Measurements from ENCODE around the gene CENPP.

CENPP gene

GRCh38 chr9:92425474-92425873, 99.7 kb downstream of the CENPP start:
- no peak for DNase-seq (ENCODE audit: low read depth in 2 of 2)

DNA sequence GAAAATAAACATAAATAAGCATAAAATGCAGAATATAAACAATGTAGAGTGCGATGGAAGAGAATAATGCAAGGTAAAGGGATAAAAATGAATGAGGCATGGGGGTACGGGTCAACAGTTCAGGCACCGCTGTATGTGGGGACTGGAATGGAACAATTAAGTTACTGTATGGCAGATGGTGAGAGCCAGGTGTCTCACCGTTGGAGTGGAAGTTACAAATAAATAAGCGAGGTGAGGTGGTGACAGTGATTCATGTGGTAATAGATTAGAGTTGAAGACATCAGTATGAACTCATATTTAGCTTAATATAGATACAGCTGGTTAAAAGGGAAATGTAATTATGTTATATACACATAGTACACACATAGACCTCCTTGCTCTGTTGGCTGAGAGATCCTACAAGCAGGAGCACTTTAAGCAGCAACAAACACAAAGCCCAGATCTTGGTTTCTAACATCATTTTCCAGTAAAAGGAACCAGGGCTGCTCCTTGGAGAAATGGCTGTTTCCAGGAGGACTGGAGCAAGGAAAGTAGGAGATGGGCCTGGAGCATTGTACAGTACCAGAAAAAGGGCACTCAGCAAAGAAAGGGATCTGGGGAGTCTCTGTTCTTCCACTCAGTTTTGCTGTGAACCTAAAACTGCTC, 100.9 kb downstream of the CENPP start:
- DNase-seq (ENCODE audit: low read depth in 2 of 2) = no peak

DNA sequence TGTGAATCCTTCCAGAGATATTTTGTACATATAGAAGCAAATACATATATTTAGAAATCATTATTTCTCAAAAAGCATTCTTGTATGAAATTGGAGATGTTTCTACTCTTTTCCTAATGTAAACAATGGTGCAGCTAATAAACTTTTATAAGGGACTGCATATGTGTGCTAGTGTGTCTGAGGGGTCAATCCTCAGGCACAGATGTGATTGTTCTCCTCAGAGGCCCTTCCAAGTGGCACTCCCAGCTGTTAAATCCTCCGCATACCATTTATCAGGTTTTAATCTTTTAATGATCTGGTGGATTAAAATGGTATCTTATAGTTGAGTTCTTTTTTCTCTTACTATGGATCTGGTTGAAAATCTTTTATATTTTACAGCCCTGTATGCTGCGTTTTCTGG, 104.1 kb downstream of the CENPP start:
- DNase-seq (ENCODE audit: low read depth in 2 of 2) = no peak

DNA sequence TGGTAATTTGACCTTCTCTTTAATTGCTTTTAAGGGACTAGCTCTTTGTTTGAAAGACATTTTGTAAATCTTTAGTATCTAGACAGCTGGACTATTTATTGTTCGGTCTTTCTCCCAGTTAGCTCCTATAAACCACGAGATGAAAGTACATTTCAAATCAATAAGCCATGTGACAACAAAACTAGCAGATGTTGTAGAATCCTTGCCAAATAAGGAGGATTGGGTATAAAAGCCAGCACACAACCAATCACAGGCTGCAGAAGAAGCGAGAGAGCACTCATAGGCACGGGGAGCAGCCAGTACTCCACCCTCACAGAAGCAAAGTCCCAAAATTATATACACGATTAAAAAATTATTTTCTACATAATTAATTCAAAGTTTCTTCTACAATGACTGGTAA, 106.6 kb downstream of the CENPP start:
- no peak for DNase-seq (ENCODE audit: low read depth in 2 of 2)

DNA sequence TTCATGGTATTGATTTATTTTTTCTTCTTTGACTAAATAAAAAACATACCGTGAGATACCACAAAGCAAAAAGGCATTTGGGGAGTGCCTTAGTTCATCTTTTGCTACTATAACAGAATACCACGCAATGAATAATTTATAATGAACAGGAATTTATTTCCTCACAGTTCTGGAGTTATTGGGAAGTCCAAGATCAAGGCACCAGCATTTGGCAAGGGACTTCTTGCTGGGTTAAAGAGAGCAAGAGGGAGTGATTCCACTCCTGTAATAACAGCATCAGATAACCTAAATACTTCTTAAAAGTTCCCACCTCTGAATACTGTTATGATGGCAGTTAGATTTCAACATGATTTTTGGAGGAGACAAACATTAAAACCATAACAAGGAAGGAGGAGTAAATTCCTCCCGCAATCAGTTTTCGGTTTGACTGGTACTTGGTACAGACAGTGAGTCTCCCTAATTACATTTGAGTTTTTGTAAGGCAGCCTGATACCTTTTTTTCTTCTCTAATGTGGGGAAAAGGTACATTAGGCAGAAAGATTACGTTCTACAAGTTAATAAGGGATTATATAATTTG, 107.3 kb downstream of the CENPP start:
- DNase-seq (ENCODE audit: low read depth in 2 of 2) = no peak

GRCh38 chr9:92435263-92435662, 109.5 kb downstream of the CENPP start:
- no peak for DNase-seq (ENCODE audit: low read depth in 2 of 2)

DNA sequence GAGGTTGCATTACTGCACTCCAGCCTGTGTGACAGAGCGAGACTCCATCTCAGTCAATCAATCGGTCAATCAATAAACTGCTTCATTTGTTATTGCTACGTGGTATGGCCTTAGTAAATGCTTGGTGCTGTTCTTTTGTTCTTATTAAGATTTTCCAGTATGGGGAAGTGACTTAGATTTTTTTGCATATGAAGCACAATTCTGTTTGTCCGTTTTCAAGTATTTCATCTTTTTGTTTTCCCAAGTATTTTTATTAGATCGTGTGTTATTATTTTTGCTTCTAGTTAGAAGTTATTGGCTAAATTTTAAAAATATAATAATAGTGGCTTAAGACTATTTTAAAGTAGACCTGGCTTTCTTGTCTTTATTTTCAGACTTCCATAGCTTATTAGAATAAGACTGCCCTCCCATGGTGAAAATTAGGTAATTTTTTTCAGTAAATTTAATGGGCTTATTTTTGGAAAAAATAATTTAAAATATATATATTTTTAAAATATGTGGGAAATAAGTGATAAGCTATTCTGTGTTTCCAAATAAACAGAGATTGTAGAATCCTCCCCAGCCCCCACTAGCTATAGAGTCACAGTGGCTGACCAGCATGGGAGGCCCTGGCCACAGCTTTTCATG, 113.3 kb downstream of the CENPP start:
- no peak for DNase-seq (ENCODE audit: low read depth in 2 of 2)

- no peak for DNase-seq (ENCODE audit: low read depth in 2 of 2)
Observed at GRCh38 chr9:92439921-92440750, 114.4 kb downstream of the CENPP start.

- DNase-seq (ENCODE audit: low read depth in 2 of 2) = no peak
Observed at GRCh38 chr9:92440751-92441046, 114.9 kb downstream of the CENPP start.

DNA sequence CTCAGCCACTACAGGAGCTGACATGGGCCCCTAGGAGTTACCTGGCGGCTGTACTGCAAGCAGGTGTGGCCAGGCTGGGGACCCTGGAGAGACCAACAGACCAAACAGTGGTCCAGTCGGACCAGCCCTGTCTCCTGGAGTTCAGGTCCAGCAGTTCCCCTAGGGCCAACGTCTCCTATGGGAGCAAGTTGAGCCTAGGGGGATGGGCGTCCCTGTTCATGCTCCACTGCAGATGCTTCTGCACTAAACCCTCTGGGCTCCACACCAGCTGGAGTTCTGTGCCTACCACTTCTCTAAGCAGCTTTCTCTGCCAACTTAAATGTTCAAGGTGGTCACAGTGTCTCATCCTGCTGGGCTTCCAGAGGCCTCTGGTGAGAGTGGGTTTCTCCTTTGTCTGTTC, 119.1 kb downstream of the CENPP start:
- no peak for DNase-seq (ENCODE audit: low read depth in 2 of 2)

DNA sequence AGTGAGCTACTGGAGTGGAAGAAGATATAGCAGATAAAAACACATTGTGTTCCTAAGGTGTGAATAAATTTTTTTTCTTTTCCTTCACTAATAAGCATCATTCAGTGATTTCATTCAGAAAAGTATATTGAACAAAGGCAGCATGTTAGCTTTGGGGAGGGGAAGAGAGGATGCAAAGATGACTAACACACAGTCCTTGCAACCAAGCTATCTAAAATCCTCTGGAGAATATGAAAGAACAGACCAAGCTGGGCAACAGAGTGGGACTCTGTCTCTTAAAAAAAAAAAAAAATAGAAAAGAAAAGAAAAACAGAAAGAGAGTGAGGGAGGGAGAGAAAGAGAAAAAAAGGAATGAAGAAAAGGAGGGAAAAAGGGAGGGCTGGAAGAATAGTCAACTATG, 120.8 kb downstream of the CENPP start:
- no peak for DNase-seq (ENCODE audit: low read depth in 2 of 2)

DNA sequence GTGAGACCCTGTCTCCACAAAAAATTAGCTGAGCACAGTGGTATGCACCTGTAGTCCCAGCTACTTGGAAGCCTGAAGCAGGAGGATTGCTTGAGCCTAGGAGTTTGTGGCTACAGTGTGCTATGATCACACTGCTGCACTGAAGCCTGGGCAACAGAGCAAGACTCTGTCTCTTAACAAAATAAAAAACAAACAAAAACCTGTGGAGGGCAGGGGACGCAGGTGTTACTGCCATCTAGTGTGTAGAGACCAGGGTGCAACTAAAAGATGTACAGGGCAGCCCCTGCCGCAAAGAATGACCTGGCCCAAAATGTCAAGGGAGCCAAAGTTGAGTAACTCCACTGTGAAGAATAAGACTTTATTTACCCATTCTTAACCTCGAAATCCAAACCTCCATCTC, 129.5 kb downstream of the CENPP start:
- no peak for DNase-seq (ENCODE audit: low read depth in 2 of 2)

DNA sequence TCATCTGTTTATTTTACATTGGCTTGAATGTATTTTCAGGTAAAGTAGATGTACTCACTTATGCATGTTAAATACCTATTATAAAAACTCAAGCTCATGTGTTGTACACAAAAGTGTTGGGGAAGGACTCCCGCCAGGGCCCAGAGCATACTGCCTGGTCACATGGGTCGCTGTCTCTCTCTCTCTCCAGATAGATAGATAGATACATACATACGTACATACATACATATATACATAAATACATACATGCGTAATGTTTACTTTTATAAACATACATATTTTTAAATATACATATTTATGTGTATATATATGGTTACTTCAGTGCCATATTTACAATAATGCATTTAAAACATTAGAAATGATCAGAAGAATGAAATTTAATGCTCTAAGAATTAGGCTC, 131.8 kb downstream of the CENPP start:
- no peak for DNase-seq (ENCODE audit: low read depth in 2 of 2)

DNA sequence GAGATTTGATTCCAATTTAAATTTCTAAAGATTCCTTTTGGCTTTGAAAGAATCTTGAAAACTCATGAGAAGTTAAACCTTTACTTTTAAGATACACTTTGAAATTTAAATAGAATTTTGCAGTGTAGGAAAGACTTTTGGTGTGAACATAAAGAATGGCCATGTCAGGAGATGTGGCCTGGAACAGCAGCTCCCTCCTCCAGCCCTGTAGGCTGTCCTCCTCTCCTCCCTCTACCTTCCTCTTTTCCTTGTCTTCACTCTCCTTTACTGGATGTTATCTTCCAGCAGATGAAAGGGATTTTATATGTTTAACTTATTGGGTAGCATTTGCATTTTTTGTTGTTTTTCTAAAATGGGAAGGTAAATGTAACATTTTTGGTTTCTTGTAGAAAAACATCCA, 137.6 kb downstream of the CENPP start:
- no peak for DNase-seq (ENCODE audit: low read depth in 2 of 2)

DNA sequence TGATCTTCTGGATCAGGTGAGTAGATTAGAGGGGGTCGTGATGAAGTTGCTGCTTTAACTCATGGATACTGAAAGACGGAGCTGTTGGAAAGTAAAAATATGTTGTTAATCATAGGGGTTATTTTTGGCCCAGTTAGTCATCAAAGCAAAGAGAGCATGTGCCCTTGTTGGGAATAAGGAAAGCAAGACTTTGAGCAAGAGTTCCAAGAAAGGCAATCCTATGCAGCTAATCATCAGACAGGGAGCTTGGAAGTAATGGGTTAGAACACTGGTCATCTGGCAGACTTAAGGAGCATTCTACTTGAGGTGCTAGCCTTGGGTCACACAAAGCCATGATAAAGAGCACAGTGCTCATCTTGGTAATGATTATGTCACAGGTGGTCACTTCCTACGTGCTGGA, 138.2 kb downstream of the CENPP start:
- DNase-seq (ENCODE audit: low read depth in 2 of 2) = no peak

DNA sequence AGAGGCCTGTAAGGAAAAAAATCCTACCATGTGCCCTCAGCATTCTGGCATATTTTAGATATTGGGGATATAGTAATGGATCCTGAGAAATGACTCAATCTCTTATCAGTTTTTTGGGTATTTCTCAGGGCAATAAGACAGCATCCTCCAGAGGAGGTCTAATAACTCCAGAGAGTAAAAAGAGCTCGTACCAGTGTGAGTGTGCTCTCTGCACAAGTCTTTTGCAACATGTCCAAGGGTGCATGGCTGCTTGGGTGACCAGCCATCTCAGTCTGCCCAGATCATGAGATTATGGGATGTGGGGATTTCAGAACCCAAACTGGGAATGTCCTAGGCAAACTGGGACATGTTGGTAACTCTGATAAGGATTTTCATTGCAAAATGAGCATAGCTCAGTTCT, 141.3 kb downstream of the CENPP start:
- DNase-seq (ENCODE audit: low read depth in 2 of 2) = no peak

GRCh38 chr9:92467511-92467910, 141.8 kb downstream of the CENPP start:
- no peak for DNase-seq (ENCODE audit: low read depth in 2 of 2)

- DNase-seq (ENCODE audit: low read depth in 2 of 2) = no peak
Observed at GRCh38 chr9:92468206-92468605, 142.5 kb downstream of the CENPP start.

DNA sequence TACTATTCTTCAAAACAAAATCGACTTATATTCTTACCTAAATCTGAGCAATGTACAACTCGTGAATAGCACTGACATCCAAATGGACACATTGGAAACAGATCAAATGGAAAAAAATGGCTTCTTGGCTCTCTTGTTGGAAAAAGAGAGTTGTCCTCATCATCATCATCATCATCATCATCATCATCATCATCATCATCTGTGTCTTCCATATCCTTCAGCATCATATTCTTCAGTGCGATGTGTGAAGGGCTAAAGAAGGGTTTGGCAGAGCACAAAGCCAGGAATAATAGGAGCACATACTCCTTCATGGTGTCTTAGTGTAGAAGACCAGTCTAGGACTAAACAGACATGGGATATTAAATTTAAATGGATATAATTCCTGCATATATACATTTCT, 148.8 kb downstream of the CENPP start:
- no peak for DNase-seq (ENCODE audit: low read depth in 2 of 2)

DNA sequence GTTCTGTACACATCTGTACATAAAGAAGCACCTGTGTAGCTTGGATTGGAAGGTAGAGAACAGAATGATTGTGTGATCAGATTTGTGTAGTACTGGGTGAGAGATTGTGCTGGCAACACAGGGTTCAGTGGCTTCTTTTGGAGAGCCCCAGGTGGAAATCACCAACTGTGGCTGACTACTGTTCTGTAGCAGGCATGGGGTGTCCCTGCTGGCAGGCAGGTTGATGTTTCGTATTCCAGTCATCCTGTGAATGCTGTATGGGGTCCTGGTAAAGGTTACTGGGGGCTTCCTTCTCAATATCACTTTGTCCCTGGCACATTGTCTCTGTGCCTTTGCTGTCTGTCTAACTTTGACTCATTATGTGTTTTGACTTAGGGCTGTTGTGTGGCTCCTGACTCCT, 151.2 kb downstream of the CENPP start:
- DNase-seq (ENCODE audit: low read depth in 2 of 2) = no peak

GRCh38 chr9:92478783-92479182, 153.0 kb downstream of the CENPP start:
- no peak for DNase-seq (ENCODE audit: low read depth in 2 of 2)

GRCh38 chr9:92479346-92479745, 153.6 kb downstream of the CENPP start:
- no peak for DNase-seq (ENCODE audit: low read depth in 2 of 2)

DNA sequence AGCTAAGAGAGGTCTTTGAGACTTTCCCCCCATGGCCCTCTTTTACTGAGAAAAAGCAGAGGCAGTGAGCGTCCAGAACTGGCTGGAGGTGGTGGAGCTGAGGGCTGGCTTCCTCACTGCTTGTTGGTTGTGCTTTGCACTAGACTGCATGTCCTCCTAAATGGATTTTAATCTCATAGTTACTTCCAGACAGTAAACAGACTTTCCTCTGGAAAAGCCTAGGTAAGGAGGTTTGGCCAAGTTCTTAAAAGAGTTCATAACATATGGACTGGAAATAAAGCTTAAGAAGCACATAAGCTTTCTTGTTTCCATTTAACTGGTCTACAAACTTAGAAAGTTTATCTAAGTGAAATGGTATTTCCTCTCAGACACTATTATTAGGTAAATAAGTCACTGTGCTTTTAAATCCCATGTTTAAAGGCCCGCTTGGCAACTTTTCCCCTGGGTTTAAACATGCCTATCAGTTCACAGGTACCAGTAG, 154.6 kb downstream of the CENPP start:
- no peak for DNase-seq (ENCODE audit: low read depth in 2 of 2)

Data from activated CD8-positive, alpha-beta memory T cell treated with anti-CD3 and anti-CD28 coated beads for 4 hours (primary cell).